OCI-M2 (cell line): ENCODE results near the gene FBXO44.
"Not testable (repeated sequence)": the region's sequence is repeated elsewhere in the genome, so short reads cannot be mapped to it uniquely, and the experiment has no call there.

Source experiments
- DNase-seq: peaks from one replicate; lab custom pipeline; 2025; ENCODE audit not compliant: unreplicated experiment; lab: John Stamatoyannopoulos, UW

The FBXO44 gene, protein sequence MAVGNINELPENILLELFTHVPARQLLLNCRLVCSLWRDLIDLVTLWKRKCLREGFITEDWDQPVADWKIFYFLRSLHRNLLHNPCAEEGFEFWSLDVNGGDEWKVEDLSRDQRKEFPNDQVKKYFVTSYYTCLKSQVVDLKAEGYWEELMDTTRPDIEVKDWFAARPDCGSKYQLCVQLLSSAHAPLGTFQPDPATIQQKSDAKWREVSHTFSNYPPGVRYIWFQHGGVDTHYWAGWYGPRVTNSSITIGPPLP

DNA sequence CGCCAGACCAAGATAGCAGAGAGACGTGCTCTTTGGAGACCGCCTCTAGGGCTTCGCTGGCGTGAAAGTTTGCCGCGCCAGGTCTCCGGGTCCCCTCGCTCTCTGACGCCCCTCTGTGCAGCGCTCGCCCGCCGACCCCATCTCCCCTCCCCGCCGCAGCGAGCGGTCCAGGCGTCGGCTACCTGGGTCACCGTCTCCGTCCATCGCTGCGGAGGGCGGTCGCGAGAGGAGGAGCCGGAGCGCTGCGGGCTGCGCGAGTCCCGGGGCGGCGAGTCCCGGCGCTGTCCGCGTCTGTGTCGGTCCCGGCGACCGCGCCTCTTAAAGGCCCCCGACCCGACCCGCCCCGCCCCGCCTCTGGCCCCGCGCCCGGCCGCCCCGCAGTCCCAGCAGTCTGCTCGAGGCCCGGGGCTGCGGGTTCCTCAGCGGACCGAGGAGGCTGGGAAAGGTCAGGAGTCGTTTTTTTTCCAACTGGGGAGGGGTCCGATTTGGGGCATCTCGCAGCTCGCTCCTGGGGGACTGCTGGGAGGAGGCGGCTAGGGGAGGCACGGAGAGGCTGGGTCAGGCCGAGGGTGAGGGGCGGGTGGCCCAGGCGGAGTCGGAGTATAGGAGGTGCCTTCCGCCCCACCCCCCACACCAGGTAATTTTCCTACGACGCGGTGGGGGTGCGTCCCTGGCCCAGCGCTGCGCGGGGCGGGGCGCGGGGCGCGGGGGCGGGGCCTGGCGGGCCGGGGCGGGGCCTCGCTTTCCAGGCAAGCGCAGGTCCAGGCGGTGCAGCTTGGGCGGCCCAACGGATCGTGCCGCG lies at the start of gene FBXO44, which contains the start of gene FBXO2:
FBXO44 (plus strand) TSS at position 741 of the 802 bp plus-strand sequence. CDS start 959 bp downstream, outside the sequence.
FBXO2 (minus strand) TSS at position 293 of the 802 bp plus-strand sequence; CDS start at position 204, 89 bp downstream.
- DNase-seq, result no peak

DNA sequence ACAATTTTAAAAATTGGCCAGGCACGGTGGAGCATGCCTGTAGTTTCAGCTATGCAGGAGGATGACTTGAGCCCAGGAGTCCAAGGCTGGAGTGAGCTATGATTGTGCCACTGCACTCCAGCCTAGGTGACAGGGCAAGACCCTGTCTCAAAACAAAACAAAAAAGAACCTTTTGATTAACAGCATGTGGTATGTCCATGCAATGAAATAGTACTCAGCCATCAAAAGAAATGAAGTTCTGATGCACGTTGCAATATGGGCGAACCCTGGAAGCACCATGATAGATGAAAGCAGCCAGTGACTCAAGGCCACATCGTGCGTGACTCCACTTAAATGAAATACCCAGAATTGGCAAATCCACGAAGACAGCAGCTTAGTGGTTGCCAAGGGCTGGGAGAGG lies 47.9 kb upstream of the FBXO44 start:
- no peak for DNase-seq

DNA sequence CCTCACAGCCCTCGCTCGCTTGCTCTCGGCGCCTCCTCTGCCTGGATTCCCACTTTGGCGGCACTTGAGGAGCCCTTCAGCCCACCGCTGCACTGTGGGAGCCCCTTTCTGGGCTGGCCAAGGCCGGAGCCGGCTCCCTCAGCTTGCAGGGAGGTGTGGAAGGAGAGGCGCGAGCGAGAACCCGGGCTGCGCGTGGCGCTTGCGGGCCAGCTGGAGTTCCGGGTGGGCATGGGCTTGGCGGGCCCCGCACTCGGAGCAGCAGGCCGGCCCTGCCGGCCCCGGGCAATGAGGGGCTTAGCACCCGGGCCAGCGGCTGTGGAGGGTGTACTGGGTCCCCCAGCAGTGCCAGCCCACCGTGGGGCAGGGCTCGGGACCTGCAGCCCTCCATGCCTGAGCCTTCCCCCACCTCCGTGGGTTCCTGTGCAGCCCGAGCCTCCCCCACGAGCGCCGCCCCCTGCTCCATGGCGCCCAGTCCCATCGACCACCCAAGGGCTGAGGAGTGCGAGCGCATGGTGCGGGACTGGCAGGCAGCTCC lies 46.0 kb upstream of the FBXO44 start:
- DNase-seq, result not testable (repeated sequence)

DNA sequence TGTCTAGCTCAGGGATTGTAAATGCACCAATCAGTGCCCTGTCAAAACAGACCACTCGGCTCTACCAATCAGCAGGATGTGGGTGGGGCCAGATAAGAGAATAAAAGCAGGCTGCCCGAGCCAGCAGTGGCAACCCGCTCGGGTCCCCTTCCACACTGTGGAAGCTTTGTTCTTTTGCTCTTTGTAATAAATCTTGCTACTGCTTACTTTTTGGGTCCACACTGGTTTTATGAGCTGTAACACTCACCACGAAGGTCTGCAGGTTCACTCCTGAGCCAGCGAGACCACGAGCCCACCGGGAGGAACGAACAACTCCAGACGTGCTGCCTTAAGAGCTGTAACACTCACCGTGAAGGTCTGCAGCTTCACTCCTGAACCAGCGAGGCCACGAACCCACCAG lies 45.3 kb upstream of the FBXO44 start:
- DNase-seq, result not testable (repeated sequence)

DNA sequence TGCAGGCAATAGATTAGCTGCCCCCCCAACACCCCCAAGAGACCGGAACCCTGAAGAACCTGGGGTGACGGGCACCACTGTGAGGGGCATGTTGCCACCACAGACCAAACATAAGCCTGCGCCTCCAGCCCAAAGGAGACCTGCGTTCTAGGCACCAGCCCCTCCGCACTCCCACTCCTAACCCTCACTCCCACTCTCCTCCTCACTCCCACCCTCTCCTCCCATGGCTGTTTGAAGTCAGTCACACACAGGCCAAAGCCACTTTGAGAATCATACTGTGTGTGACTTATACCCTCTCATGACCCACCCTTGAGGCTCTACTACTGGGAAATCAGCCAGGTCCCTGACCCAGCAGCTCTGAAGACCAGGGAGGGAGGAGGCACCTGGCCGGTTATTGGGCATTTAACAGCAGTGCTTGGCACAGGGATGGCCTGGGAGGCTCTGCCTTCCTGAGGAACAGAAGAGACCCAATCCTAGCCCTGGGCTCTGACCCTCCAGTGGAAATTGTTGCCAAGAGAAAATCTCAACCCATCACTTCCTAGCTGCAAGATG lies 44.0 kb upstream of the FBXO44 start:
- no peak for DNase-seq

DNA sequence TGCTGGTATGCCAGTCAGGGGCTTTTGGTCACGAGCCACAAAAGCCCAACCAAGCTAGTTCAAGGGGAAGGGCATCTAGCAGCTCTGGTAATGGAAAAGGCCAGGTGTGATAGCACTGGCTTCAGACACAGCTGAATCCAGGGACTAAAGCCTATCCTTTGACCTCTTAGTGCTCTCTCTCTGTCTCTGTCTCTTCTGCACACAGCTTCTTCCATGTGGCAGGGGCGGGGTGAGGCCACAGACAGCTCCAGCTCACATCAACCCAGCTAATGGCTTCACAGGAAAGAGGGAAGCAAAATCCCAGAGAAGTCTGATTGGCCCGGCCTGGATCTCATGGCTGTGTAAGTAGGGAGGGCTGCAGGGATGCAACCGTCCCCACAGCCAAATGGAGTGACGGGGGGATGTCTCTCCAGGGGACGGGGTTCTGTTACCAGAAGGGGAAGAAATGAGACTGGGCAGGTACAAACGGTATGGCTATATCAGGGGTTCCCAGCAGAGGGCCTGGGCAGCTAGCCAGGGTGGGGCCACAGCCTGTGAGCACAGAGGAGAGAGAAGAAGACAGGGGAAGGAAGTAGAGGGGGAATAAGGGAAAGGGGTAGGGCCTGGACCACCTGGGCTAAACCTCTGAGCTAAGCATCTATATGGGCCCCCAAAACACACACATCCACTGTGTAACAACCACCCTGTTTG lies 42.9 kb upstream of the FBXO44 start:
- DNase-seq, result no peak

DNA sequence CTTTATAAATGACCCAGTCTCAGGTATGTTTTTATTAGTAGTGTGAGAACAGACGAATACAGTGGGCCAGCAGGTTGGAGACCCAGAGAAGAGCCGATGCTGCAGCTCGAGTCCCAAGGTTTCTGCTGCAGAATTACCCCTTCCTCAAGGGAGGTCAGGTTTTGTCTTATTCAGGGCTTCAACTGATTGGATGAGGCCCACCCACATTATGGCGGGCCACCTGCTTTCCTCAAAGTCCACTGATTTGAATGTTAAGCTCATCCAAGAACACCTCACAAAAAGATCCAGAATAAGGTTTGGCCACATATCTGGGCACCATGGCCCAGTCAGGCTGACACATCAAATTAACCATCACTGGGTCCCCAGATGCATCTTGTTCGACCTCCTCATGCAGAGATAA lies 41.3 kb upstream of the FBXO44 start:
- no peak for DNase-seq

DNA sequence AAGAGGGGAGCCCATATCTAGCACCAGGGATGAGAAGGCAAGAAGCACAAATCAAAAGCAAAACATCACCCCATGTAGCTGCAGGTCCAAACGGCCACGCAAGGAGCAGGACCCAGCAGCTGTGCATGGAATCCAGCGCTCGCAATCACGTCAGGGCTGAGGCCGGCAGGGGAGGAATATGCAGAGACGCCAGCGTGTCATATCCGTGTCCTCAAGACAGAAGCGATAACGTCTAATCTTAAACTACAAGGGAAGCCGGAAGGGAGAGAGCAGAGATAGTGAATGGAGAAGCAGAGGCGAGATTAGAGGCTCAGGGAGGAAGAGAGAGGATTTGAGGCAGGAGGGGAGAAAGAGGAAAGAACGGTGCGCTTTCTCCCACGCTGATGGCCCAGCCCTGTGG lies 39.6 kb upstream of the FBXO44 start:
- no peak for DNase-seq

DNA sequence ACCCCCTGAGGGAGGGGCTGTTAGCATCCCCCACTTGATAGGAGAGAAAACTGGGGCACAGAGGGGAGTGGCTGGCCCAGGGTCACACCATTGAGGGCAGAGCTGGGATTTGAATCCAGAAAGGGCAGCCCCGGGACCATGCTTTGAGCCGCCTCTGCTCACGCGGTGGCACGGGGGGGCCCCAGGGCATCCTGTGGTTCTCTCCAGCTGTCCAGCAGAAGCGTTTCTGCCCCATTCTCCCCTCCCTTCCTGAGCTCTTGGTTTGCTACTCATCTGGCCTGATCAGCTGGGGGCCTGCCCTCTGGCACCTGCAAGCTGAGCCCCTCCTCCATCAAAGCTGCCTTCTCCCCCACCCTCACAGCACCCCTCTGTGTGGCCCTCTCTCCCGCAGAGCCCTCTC lies 37.9 kb upstream of the FBXO44 start:
- no peak for DNase-seq

DNA sequence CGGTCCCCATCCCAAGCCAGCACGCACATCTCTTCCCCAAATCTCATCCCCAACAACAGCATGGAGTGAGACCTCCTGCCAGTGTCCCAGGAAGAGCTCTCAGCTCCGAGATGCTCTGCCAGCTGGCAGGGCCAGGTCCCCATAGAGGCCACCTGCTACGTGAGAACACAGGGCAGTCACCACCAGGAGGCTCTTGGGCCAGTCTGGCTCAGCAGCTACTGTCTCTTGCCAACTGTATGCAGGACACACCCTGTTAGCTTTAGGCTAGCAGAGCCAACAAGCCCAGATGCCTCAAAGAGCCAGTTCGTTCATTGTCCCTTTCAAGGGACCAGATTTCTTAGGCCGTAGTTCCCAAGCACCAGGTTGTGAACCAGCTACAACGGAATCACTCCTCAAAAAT lies 37.4 kb upstream of the FBXO44 start:
- no peak for DNase-seq

DNA sequence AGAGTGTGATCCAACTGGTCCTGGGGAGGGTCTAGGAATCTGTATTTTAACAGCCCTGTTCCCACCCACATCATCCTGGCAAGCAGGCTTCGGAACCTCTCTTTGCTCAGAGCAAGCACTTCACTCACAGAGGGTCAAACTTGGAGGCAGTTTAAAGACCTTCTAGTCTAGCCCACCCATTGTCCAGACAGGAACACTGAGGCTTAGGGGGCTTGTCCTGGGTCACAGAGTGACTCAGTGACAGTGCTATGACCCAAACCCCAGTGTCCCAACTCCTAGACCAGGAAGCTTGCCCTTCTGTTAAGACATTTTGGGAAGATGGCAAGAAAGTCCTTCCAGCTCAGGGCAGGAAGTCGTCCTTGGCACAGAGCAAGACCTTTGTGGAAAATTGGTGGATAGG lies 36.9 kb upstream of the FBXO44 start:
- DNase-seq, result no peak

DNA sequence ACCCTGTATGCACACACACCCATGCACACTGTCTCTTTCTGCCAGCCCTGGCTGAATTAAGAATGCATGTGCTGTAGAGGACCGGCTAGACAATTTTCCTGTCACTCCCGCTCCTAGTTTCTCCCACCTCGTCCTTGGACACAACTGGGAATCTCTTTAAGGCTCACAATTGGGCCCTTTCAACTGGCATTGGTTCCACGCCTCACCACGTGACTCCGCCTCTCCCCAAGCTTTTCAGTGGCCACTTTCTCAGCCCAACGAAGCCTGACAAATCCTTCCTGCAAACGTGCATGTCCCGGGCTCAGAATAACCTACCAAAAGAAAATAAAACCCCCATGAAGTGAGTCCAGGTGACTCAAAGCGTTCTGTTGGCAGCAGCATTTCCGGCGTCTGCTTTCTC lies 34.3 kb upstream of the FBXO44 start:
- DNase-seq, result no peak

DNA sequence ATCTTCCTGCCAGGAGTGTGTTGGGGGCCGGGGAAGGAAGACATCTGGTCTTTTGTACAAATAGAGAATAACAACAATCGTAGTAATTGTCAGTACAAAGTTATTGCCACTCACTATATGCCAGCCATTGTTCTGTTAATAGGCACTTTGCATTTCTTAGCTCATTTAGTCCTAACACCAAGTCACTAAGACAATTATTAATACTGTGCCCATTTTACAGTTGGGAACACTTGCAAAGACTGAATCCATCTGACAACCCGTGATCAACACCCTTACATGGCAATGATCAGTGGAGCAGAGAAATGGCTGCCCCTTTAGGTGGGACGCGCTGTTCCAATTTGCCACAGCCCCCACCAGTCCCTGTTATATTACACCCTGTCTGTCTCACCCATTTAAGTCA lies 33.8 kb upstream of the FBXO44 start:
- DNase-seq, result no peak

DNA sequence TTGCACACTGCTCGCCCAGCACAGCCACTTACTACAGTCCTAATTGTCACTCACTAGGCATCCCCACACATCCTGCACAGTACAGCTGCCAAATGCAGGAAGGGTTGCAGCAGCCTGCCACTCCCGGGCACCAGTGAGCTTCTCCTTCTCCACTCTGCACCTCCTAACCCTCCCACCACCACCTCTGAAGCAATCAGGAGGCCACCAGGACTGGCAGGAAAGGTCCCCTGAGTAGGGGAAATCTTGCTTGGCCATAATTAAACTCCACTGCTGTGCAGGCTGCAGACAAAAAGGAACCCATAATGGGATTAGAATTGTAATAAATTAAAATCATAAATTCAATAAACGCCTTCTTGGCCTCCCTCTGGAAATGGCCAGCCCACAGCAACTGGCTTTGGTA lies 32.3 kb upstream of the FBXO44 start:
- no peak for DNase-seq

DNA sequence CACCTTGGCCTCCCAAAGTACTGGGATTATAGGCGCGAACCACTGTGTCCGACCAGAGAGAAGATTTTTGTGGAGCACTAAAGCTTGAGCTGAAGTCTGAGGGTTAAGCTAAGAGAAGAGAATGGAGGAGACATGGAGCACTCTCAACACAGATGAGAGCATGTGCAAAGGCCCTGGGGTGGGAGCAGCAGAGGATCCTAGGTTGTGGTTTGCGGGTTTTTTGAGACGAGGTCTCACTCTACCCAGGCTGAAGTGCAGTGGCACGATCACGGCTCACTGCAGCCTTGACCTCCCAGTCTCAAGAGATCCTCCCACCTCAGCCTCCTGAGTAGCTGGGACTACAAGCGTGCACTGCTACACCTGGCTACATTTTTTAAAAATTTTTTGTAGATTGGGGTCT lies 31.0 kb upstream of the FBXO44 start:
- no peak for DNase-seq

DNA sequence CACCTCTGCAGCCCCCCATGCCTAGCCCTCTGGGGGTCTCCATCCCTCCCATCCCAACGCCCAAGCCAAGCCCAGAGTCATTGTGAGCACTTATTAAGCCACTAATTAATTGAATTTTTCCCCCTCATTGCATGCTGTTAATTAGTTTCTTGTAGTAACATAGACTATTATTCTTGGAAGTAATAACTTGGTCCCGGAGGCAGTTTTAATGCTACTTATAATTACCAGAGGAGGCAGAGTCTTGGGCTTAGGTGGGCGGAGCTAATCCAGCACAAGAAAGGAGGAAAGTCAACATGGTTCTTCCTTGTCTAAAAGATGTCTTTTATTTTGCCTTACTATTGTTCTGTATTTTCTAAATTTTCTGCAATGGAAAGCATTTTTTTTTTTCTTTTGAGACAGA lies 28.1 kb upstream of the FBXO44 start:
- DNase-seq, result no peak

DNA sequence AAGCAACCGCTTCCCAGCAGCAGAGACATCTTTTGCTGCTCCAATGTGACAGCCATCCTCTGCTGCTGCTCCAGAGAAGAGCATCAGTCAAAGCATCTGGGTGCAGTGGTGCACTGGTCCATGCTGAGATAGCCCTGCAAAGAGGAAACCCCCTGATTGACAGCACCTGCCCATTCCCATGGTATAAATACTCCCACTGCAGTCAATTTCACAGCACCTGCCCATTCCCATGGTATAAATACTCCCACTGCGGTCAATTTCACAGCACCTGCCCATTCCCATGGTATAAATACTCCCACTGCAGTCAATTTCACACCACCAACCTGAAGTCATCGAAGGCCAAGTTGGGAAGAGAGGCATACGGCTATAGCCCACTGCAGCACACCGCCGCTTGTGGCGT lies 25.9 kb upstream of the FBXO44 start:
- no peak for DNase-seq

DNA sequence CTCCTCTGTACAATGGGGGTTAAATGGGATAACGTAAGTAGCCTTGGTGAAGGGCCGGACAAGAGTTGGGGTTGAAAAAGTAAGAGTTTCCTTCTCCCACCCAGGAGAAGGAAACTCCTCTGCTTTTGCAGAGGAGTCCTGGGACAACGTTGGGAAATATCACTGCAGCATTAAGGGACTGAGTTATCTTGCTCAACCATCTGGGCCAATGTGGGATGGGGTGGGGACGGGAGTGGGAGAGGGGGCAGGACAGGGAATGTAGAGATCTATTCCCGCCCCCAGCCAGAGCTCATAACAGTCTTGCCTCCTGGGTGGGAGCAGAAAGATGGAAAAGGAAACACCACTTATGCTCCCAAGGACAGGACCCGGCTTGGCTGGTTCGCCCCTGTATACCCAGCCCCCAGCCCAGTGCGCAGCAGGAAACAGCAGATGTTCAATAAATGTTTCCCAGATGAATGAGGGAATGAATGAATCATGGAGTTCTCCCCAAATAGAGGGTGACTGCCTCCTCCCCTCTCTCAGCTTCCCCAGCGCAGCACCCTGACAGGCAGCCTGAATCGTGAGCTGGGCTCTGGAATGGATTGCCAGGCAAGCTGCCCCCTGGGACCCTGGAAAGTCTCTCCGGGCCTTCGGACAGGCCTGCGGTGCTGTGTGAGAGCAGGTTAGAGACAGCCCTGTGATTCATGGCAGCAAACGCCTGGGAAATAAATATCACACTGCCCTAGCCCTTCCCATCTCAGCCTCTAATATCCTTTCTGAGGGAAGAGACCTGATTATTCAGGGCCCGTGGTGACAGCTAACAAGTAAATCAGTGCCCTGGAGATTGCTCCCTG lies 25.3 kb upstream of the FBXO44 start:
- no peak for DNase-seq

DNA sequence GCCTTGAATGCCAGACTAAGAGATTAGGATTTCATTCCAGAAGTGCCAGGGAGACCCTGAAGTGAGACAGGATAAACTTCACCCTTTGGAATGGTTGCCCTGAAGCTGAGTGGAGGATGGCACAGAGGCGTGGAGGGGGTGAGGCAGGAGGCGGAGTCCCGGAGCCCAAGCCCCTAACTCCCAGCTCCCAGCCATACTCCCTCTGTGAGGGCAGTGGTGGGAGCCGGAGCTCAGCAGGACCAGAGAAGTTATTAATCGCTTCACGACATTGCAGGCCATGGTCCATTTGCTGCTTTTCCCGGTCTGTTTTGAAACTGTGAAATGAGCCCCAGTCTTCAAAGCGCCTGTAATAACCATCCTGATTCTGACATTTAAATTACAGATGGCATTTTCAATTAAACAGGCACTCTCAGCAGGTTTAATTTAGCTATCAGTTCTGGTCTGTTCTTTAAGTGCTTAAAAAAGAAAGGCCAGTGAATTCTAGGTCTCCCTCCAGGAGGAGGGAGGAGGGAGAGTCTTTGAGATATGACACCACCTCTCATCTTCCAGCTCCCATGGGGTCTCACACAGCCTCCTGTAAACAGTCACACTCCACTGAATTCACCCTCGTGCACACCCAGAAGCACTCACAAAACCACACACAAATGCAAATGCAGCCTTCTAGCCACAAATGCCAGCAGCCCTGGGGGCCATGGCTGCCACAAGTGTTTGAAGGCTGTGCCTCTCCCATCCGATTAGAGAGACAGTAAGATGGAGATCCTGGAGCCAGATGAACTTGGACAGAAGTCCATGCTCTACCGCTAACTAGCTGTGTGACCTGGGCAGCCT lies 20.1 kb upstream of the FBXO44 start:
- no peak for DNase-seq

DNA sequence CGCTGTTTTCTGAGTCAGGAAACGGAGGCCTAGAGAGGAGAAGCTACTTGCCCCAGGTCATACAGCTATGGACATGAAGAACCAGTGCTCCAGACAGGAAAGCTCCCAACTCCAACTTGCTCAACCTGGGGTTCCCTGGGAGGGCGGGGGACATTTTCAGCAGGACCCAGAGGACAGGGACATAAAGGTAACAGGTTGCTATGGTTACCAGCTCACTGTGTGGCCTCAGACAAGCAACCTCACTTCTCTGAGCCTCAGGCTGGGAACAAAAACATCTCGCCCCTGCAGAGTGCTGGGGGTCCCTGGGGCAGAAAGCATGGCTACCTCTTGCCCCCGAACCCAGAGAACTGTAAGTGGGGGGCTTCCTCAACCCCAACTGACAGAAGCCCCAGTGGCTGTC lies 16.6 kb upstream of the FBXO44 start:
- DNase-seq, result no peak
